Measurements from ENCODE around the gene PC.

GRCh38 chr11:66844496-66845142, 113.6 kb downstream of the PC start:
- TF ChIP-seq CTCF (conservative IDR thresholded peaks at IDR 0.05; ENCODE audit: low read depth, low read length) (no peak), EZH2 (IDR thresholded peaks at IDR 0.05; ENCODE audit: borderline replicate concordance, low read depth, low read length, poor library complexity, severe bottlenecking) (no peak)

Data from A673 (cell line).